Measurements from ENCODE around the gene ZNF239.

DNA sequence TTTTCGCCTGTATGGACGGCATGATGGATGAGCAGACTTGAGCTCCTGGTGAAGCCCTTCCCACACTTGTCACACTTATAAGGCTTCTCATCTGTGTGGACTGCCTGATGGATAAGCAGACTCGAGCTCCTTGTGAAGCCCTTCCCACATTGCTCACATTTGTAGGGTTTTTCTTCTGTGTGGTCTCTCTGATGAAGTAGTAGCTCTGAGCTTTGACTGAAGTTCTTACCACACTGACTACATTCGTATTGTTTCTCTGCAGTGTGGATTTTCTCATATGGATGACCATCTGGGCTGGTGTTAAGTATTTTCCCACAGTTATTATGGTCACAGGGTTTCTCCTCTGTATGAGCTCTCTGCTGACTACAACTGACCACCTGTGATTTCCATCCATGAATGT lies 17.2 kb downstream of the ZNF239 start:
- TF ChIP-seq, protein P1, sequence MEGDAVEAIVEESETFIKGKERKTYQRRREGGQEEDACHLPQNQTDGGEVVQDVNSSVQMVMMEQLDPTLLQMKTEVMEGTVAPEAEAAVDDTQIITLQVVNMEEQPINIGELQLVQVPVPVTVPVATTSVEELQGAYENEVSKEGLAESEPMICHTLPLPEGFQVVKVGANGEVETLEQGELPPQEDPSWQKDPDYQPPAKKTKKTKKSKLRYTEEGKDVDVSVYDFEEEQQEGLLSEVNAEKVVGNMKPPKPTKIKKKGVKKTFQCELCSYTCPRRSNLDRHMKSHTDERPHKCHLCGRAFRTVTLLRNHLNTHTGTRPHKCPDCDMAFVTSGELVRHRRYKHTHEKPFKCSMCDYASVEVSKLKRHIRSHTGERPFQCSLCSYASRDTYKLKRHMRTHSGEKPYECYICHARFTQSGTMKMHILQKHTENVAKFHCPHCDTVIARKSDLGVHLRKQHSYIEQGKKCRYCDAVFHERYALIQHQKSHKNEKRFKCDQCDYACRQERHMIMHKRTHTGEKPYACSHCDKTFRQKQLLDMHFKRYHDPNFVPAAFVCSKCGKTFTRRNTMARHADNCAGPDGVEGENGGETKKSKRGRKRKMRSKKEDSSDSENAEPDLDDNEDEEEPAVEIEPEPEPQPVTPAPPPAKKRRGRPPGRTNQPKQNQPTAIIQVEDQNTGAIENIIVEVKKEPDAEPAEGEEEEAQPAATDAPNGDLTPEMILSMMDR (IDR thresholded peaks at IDR 0.05) = no peak
- no peak for TF ChIP-seq POLR2A (IDR thresholded peaks at IDR 0.05)

All from heart left ventricle (tissue), 13 donors.